Right cardiac atrium (tissue), 5 donors: ENCODE data around the gene DDIAS. TPM values are rescaled to one million over a fixed set of nuclear protein-coding genes. Genes with fewer than 3 reads are reported as not detected.
"Not testable (repeated sequence)": the region's sequence is repeated elsewhere in the genome, so short reads cannot be mapped to it uniquely, and the experiment has no call there.

Experiments
- ATAC-seq, 2 donors: fragments of 200-7000 bp; cut with Tn5 transposase; one replicate each; pipeline versions ENCODE4 v1.8.0 to v1.9.1; 2020; ENCODE audit warnings: moderate library complexity in 2 of 2, mild to moderate bottlenecking in 1 of 2
- DNase-seq, 3 donors: peaks; one replicate each; pipeline ENCODE4 v3.0.0-alpha.2; 2020
- H3K27ac ChIP-seq: one replicate; pipeline ENCODE4 v1.5.1; 2013; ENCODE audit warnings: mild to moderate bottlenecking, low read length, control low read depth, moderate library complexity
- H3K27me3 ChIP-seq: one replicate; pipeline ENCODE4 v1.6.1; 2013; ENCODE audit not compliant: control insufficient read depth, insufficient read depth
- H3K4me1 ChIP-seq: one replicate; pipeline ENCODE4 v1.6.1; 2013; ENCODE audit warnings: low read length; ENCODE audit not compliant: control insufficient read depth, insufficient read depth
- H3K4me3 ChIP-seq: one replicate; pipeline ENCODE4 v1.5.1; 2013; ENCODE audit warnings: low read length, control low read depth
- H3K9me3 ChIP-seq: one replicate; pipeline ENCODE4 v1.6.1; 2013; ENCODE audit warnings: low read length; ENCODE audit not compliant: control insufficient read depth
- WGBS: extraction: QIAGEN DNeasy Blood & Tissue Kit; methylation state at CpG from one replicate; pipeline ENCODE4 v1.1.7; 2013; 5-methylcytosine and 5-hydroxymethylcytosine counted together
- intact Hi-C, 4 donors: fragments of 100-400 bp; cut with DNase I; formaldehyde crosslinking; loops; one replicate each; pipeline versions ENCODE4 v1.11.0 to v1.14.0; 2022 to 2023
- polyA plus RNA-seq: library from polyadenylated mRNA; stranded (reverse); fragments of 200-250 nt; gene quantifications from one replicate; pipeline ENCODE4 v1.2.3, GENCODE V29; 2013
- total RNA-seq, 4 donors: library from RNA; stranded (reverse); fragmentation: NEBNext Ultra II Directional; extraction: Animal tissue kit (Norgen Biotek cat#: 25700); gene quantifications; one replicate each; pipeline ENCODE4 v1.2.1, GENCODE V29; 2021
- donor health status: healthy with polysubstance abuse.
- donor health status: DM: no; HTN: yes; CAD: no.
- donor health status: DM: no; HTN: no; CAD: no.
- donor health status: DM: no; HTN: yes; CAD: no; lungs with severe emphysema.
- donor health status: DM: yes; HTN: yes; CAD: no.

The DDIAS gene
- total and polyA plus RNA-seq, 5 donors, result 0.20 to 2.0 (median 0.74) TPM

DNA sequence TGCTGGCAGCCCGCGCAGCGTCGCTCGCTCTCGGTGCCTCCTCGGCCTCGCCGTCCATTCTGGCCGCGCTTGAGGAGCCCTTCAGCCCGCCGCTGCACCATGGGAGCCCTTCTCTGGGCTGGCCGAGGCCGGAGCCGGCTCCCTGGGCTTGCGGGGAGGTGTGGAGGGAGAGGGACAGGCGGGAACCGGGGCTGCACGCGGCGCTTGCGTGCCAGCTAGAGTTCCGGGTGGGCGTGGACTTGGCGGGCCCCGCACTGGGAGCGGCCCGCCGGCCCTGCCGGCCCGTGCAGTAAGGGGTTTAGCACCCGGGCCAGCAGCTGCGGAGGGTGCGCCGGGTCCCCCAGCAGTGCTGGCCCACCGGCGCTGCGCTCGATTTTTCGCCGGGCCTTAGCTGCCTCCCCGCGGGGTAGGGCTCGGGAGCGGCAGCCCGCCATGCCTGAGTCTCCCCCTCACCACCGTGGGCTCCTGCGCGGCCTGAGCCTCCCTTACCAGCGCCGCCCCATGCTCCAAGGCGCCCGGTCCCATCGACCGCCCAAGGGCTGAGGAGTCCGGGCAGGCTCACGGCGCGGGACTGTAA is 69.1 kb downstream of the DDIAS start:
- H3K4me3 ChIP-seq, intact Hi-C loops, H3K27me3 ChIP-seq, H3K4me1 ChIP-seq, H3K27ac ChIP-seq, H3K9me3 ChIP-seq: not testable (repeated sequence)
- peak in 2 of 3 donors; percentile 53 to 56 for DNase-seq
- 80% methylated on average over 60 of the region's 60 CpGs for WGBS
- peak; percentile 38 to 62 for ATAC-seq

- WGBS, result 85% methylated on average over 8 of the region's 8 CpGs
- H3K4me3 ChIP-seq, ATAC-seq, H3K27me3 ChIP-seq, H3K27ac ChIP-seq, H3K9me3 ChIP-seq, H3K4me1 ChIP-seq, DNase-seq, intact Hi-C loops: not testable (repeated sequence)
These were observed 70.0 kb downstream of the DDIAS start for GRCh38 chr11:82971519-82971946.

DNA sequence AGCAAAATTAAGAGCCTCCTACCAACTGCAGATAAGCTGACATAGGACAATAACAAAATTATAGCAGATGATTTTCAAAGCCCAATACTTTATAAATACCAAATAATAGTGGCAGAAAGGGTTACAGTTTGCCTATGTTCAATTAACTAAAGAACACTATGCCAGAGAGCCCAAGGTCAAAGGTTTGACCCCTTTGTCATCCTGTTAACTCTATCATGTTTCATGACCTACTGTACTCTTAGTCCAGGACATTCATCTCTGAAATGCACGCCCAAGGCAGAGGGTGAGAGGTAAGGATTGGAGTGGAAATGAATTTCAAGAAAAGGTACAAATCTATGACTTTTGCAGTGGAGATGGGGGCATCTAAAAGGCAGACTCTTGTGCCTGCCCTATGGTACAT is 70.6 kb downstream of the DDIAS start:
- ATAC-seq (no peak), DNase-seq (no peak)
- no peak overlapping the region for H3K27ac ChIP-seq
- H3K27me3 ChIP-seq, result no peaks in the 10 kb centered on the region
- no peaks in the 10 kb centered on the region for H3K4me1 ChIP-seq
- no peaks in the 10 kb centered on the region for H3K9me3 ChIP-seq
- intact Hi-C loops, result no loop called here
- H3K4me3 ChIP-seq, result no peak overlapping the region
- WGBS, result 75% methylated on average over 1 of the region's 1 CpG

DNA sequence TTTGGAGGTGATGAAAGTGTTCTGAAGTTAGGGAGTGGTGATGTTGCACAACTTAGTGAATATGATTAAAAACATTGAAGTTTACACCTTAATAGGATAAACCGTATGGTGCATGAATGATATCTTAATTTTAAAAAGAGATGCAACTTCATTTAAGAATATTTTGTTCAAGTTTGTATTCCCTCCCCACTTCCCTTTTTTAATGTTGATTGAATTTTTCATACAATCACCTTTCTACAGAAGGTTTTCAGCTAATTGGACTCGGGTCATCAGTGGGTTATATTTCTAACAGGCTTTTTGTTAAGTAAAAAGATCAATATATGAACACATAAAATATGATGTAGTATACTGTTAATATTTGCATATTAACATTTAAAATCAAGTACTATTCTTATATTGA is 72.6 kb downstream of the DDIAS start:
- no peaks in the 10 kb centered on the region for H3K9me3 ChIP-seq
- DNase-seq, result no peak
- no peaks in the 10 kb centered on the region for H3K27me3 ChIP-seq
- ATAC-seq, result no peak
- intact Hi-C loops, result no loop called here
- H3K4me3 ChIP-seq, result no peak overlapping the region
- WGBS, result 94% methylated on average over 2 of the region's 2 CpGs
- H3K4me1 ChIP-seq, result no peaks in the 10 kb centered on the region
- no peak overlapping the region for H3K27ac ChIP-seq

DNA sequence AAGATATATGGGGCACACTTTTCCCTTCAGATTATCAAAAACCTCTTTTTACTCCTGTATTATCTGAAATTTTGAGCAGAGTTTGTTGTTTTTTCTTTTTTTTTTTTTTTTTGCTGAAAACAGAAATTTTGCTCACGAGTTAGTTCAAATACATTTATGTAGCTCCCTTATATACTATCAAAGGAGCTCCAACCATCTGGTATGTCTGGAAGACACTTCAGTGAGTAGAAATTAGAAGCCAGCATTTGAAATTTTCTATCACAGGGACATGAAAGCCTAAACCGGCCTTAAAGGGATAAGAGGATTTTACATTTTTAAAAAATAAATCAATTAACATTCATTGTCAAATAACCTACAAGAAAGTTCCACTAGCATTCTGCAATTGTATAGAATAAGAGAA is 73.3 kb downstream of the DDIAS start:
- Histone ChIP-seq H3K27ac (no peak overlapping the region), H3K9me3 (no peaks in the 10 kb centered on the region), H3K4me1 (no peaks in the 10 kb centered on the region), H3K27me3 (no peaks in the 10 kb centered on the region), H3K4me3 (no peak overlapping the region)
- ATAC-seq (no peak), DNase-seq (no peak)
- 81% methylated on average over 2 of the region's 2 CpGs for WGBS
- intact Hi-C loops, result no loop called here

GRCh38 chr11:82975882-82976281 is 74.3 kb downstream of the DDIAS start:
- intact Hi-C loops, result no loop called here
- Histone ChIP-seq H3K9me3 (no peaks in the 10 kb centered on the region), H3K4me1 (no peaks in the 10 kb centered on the region), H3K27ac (no peak overlapping the region), H3K27me3 (no peaks in the 10 kb centered on the region), H3K4me3 (no peak overlapping the region)
- DNase-seq (no peak), ATAC-seq (no peak)

GRCh38 chr11:82976786-82977185 is 75.2 kb downstream of the DDIAS start:
- Histone ChIP-seq H3K4me3 (no peak overlapping the region), H3K9me3 (no peaks in the 10 kb centered on the region)

GRCh38 chr11:82978422-82979099 is 77.0 kb downstream of the DDIAS start:
- intact Hi-C loops, result no loop called here
- no peak overlapping the region for H3K4me3 ChIP-seq
- H3K27me3 ChIP-seq, result no peaks in the 10 kb centered on the region
- 80% methylated on average over 6 of the region's 6 CpGs for WGBS
- no peaks in the 10 kb centered on the region for H3K9me3 ChIP-seq
- H3K4me1 ChIP-seq, result no peaks in the 10 kb centered on the region
- ATAC-seq (no peak), DNase-seq (no peak)
- H3K27ac ChIP-seq, result no peak overlapping the region

More at GRCh38 chr11:82976786-82977185, 75.2 kb downstream of the DDIAS start:
- DNase-seq (no peak), ATAC-seq (no peak)
- Histone ChIP-seq H3K27me3 (no peaks in the 10 kb centered on the region), H3K4me1 (no peaks in the 10 kb centered on the region), H3K27ac (no peak overlapping the region)
- intact Hi-C loops, result no loop called here

- H3K27ac ChIP-seq, result no peak overlapping the region
- H3K27me3 ChIP-seq, result no peaks in the 10 kb centered on the region
- ATAC-seq, result no peak
- no peaks in the 10 kb centered on the region for H3K9me3 ChIP-seq
- no peak for DNase-seq
- no peak overlapping the region for H3K4me3 ChIP-seq
- intact Hi-C loops, result no loop called here
- no peaks in the 10 kb centered on the region for H3K4me1 ChIP-seq
These were observed 78.3 kb downstream of the DDIAS start for GRCh38 chr11:82979824-82980223.

- DNase-seq (no peak), ATAC-seq (no peak)
- Histone ChIP-seq H3K4me1 (no peaks in the 10 kb centered on the region), H3K9me3 (no peaks in the 10 kb centered on the region), H3K4me3 (no peak overlapping the region), H3K27me3 (no peaks in the 10 kb centered on the region), H3K27ac (no peak overlapping the region)
- intact Hi-C loops, result no loop called here
These were observed 78.8 kb downstream of the DDIAS start for GRCh38 chr11:82980292-82980691.

GRCh38 chr11:82980947-82981346 is 79.4 kb downstream of the DDIAS start:
- ATAC-seq, result no peak
- Histone ChIP-seq H3K4me1 (no peaks in the 10 kb centered on the region), H3K27ac (no peak overlapping the region), H3K4me3 (no peak overlapping the region), H3K9me3 (no peaks in the 10 kb centered on the region), H3K27me3 (no peaks in the 10 kb centered on the region)
- 70% methylated on average over 4 of the region's 4 CpGs for WGBS
- intact Hi-C loops, result no loop called here
- no peak for DNase-seq

DNA sequence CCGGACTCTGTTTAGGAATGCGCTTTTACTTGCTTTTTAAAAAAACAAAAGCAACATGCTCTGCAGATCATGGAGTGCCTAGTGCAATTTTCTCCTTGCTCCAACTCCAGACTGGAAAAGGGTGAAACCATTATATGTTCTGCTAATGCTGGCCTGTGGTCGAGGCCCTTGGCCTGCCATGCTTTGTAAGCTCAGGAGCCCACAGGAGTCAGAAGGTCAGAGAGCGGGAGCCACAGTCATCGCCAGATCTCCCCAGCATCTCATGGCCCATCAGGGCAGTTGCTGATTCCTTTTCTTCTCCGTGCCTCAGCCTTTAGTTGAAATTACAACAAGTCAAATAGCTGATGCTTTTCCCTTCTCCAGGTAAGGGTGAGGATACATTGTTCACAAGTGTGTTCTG is 80.3 kb downstream of the DDIAS start:
- Histone ChIP-seq H3K4me3 (no peak overlapping the region), H3K9me3 (no peaks in the 10 kb centered on the region), H3K27me3 (no peaks in the 10 kb centered on the region), H3K27ac (no peak overlapping the region), H3K4me1 (no peaks in the 10 kb centered on the region)
- ATAC-seq, result no peak
- no peak for DNase-seq
- 97% methylated on average over 6 of the region's 6 CpGs for WGBS
- intact Hi-C loops, result no loop called here
